Spleen (tissue), 7 donors: Measurements from ENCODE around the gene MMP14.

Experiments
- POLR2A ChIP-seq, 3 donors: fragments of 450-650 bp; IDR thresholded peaks; one replicate each; pipeline ENCODE4 v1.5.1; 2017; ENCODE audit warnings: antibody characterized with exemption in 3 of 3, mild to moderate bottlenecking in 1 of 3
- POLR2AphosphoS5 ChIP-seq, 3 donors: sonication (generic); formaldehyde crosslinking; IDR thresholded peaks; one replicate each; pipeline ENCODE4 v1.5.1; 2017; ENCODE audit warnings: antibody characterized with exemption in 3 of 3
- TF ChIP-seq, protein P1 (sequence below), 11 experiments: fragments of 200-600 bp in 7 of 11; fragments of 450-650 bp in 4 of 11; sonication (generic) in 4 of 11; IDR thresholded peaks in 8 of 11; conservative IDR thresholded peaks in 3 of 11; 1 replicate in 7 of 11; 2 replicates in 4 of 11; pipeline versions ENCODE4 v1.4.0 to v1.8.0; 2016 to 2021; ENCODE audit warnings: antibody characterized with exemption in 11 of 11, inconsistent platforms in 4 of 11, mild to moderate bottlenecking in 1 of 11
- donor health status: DM: no; HTN: no; CAD: no; lungs with moderate emphysema.
- donor health status: DM: no; HTN: no; CAD: no.
- donor health status: DM: no; HTN: no; CAD: no.

DNA sequence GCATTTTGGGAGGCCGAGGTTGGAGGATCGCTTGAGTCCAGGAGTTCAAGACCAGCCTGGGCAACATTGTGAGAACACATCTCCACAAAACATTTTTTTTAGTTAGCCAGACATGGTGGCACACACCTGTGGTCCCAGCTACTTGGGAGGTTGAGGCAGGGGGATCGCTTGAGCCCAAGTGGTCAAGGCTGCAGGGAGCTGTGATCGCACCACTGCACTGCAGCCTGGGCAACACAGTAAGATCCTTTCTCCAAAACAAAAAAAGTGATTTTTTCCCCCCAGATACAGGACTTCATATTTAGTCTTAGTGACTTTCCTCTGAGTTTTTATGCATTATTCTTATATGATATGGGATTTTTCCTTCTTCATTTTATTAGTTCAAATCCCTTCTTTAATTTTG is 49.7 kb upstream of the MMP14 start:
- TF ChIP-seq, protein P1, sequence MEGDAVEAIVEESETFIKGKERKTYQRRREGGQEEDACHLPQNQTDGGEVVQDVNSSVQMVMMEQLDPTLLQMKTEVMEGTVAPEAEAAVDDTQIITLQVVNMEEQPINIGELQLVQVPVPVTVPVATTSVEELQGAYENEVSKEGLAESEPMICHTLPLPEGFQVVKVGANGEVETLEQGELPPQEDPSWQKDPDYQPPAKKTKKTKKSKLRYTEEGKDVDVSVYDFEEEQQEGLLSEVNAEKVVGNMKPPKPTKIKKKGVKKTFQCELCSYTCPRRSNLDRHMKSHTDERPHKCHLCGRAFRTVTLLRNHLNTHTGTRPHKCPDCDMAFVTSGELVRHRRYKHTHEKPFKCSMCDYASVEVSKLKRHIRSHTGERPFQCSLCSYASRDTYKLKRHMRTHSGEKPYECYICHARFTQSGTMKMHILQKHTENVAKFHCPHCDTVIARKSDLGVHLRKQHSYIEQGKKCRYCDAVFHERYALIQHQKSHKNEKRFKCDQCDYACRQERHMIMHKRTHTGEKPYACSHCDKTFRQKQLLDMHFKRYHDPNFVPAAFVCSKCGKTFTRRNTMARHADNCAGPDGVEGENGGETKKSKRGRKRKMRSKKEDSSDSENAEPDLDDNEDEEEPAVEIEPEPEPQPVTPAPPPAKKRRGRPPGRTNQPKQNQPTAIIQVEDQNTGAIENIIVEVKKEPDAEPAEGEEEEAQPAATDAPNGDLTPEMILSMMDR (IDR thresholded peaks at IDR 0.05 in 8 of 11, conservative IDR thresholded peaks at IDR 0.05 in 3 of 11), result no peak
- no peak for TF ChIP-seq POLR2A (IDR thresholded peaks at IDR 0.05)
- TF ChIP-seq POLR2AphosphoS5 (IDR thresholded peaks at IDR 0.05), result no peak
